Measurements from ENCODE around the gene CAMTA1.

The CAMTA1 gene

DNA sequence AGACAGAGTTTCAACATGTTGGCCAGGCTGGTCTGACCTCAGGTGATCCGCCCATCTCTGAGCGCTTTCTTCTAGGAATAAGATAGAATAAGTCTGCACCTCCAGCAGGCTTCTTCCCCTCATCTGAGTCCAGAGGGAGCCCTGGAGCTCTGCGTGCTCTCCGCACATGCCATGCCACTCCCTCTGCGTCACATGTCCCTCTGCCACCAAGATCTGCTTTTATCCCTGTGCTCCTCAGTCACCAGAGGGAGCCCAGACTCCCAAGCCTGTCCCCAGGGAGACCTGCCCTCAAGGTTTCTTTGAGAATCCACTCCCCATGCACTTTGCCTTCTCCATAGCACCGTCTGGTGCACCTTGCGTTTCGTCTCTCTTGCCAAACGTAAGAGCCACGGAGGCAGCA is 213.0 kb downstream of the CAMTA1 start:
- H3K4me1 ChIP-seq (ENCODE audit: control insufficient read depth, insufficient read depth, low read length) = peaks cover 10% of the 10 kb centered on the region

GRCh38 chr1:6999826-7000225 is 214.6 kb downstream of the CAMTA1 start:
- no peaks in the 10 kb centered on the region for H3K36me3 ChIP-seq (ENCODE audit: control insufficient read depth, insufficient read depth, low read length)
- peaks cover 10% of the 10 kb centered on the region for H3K4me1 ChIP-seq (ENCODE audit: control insufficient read depth, insufficient read depth, low read length)
- H3K9ac ChIP-seq (ENCODE audit: low read length) = no peak overlapping the region
- H3K9me3 ChIP-seq (ENCODE audit: control insufficient read depth, insufficient read depth, low read depth, low read length) = no peaks in the 10 kb centered on the region
- no peak overlapping the region for H3K27ac ChIP-seq (ENCODE audit: low read depth, low read length)
- H3K4me3 ChIP-seq (ENCODE audit: low read depth, low read length) = no peak overlapping the region
- H3K27me3 ChIP-seq (ENCODE audit: control insufficient read depth, insufficient read depth, low read length) = no peaks in the 10 kb centered on the region

More for the DNA sequence above, 213.0 kb downstream of the CAMTA1 start:
- Histone ChIP-seq H3K36me3 (ENCODE audit: control insufficient read depth, insufficient read depth, low read length) (no peaks in the 10 kb centered on the region), H3K9ac (ENCODE audit: low read length) (no peak overlapping the region), H3K9me3 (ENCODE audit: control insufficient read depth, insufficient read depth, low read depth, low read length) (no peaks in the 10 kb centered on the region), H3K27ac (ENCODE audit: low read depth, low read length) (no peak overlapping the region), H3K27me3 (ENCODE audit: control insufficient read depth, insufficient read depth, low read length) (no peaks in the 10 kb centered on the region), H3K4me3 (ENCODE audit: low read depth, low read length) (no peak overlapping the region)

GRCh38 chr1:7000720-7001119 is 215.5 kb downstream of the CAMTA1 start:
- peaks cover 7% of the 10 kb centered on the region for H3K4me1 ChIP-seq (ENCODE audit: control insufficient read depth, insufficient read depth, low read length)
- no peaks in the 10 kb centered on the region for H3K27me3 ChIP-seq (ENCODE audit: control insufficient read depth, insufficient read depth, low read length)
- H3K9me3 ChIP-seq (ENCODE audit: control insufficient read depth, insufficient read depth, low read depth, low read length) = no peaks in the 10 kb centered on the region
- no peak overlapping the region for H3K9ac ChIP-seq (ENCODE audit: low read length)
- H3K27ac ChIP-seq (ENCODE audit: low read depth, low read length) = no peak overlapping the region
- no peak overlapping the region for H3K4me3 ChIP-seq (ENCODE audit: low read depth, low read length)
- no peaks in the 10 kb centered on the region for H3K36me3 ChIP-seq (ENCODE audit: control insufficient read depth, insufficient read depth, low read length)

- Histone ChIP-seq H3K36me3 (ENCODE audit: control insufficient read depth, insufficient read depth, low read length) (no peaks in the 10 kb centered on the region), H3K9me3 (ENCODE audit: control insufficient read depth, insufficient read depth, low read depth, low read length) (no peaks in the 10 kb centered on the region), H3K9ac (ENCODE audit: low read length) (no peak overlapping the region), H3K4me1 (ENCODE audit: control insufficient read depth, insufficient read depth, low read length) (no peaks in the 10 kb centered on the region), H3K27ac (ENCODE audit: low read depth, low read length) (no peak overlapping the region), H3K27me3 (ENCODE audit: control insufficient read depth, insufficient read depth, low read length) (no peaks in the 10 kb centered on the region), H3K4me3 (ENCODE audit: low read depth, low read length) (no peak overlapping the region)
Measured at GRCh38 chr1:7002728-7003127, 217.5 kb downstream of the CAMTA1 start.

GRCh38 chr1:7003676-7004075 is 218.4 kb downstream of the CAMTA1 start:
- Histone ChIP-seq H3K4me3 (ENCODE audit: low read depth, low read length) (no peak overlapping the region), H3K4me1 (ENCODE audit: control insufficient read depth, insufficient read depth, low read length) (no peaks in the 10 kb centered on the region), H3K27ac (ENCODE audit: low read depth, low read length) (no peak overlapping the region), H3K9me3 (ENCODE audit: control insufficient read depth, insufficient read depth, low read depth, low read length) (no peaks in the 10 kb centered on the region), H3K27me3 (ENCODE audit: control insufficient read depth, insufficient read depth, low read length) (no peaks in the 10 kb centered on the region), H3K36me3 (ENCODE audit: control insufficient read depth, insufficient read depth, low read length) (no peaks in the 10 kb centered on the region), H3K9ac (ENCODE audit: low read length) (no peak overlapping the region)

GRCh38 chr1:7004181-7004580 is 218.9 kb downstream of the CAMTA1 start:
- H3K4me3 ChIP-seq (ENCODE audit: low read depth, low read length) = no peak overlapping the region
- no peaks in the 10 kb centered on the region for H3K36me3 ChIP-seq (ENCODE audit: control insufficient read depth, insufficient read depth, low read length)
- no peaks in the 10 kb centered on the region for H3K9me3 ChIP-seq (ENCODE audit: control insufficient read depth, insufficient read depth, low read depth, low read length)
- no peak overlapping the region for H3K9ac ChIP-seq (ENCODE audit: low read length)
- no peaks in the 10 kb centered on the region for H3K27me3 ChIP-seq (ENCODE audit: control insufficient read depth, insufficient read depth, low read length)
- no peak overlapping the region for H3K27ac ChIP-seq (ENCODE audit: low read depth, low read length)
- H3K4me1 ChIP-seq (ENCODE audit: control insufficient read depth, insufficient read depth, low read length) = no peaks in the 10 kb centered on the region

GRCh38 chr1:7005762-7006161 is 220.5 kb downstream of the CAMTA1 start:
- no peak overlapping the region for H3K27ac ChIP-seq (ENCODE audit: low read depth, low read length)

GRCh38 chr1:7006996-7007871 is 222.0 kb downstream of the CAMTA1 start:
- no peaks in the 10 kb centered on the region for H3K27me3 ChIP-seq (ENCODE audit: control insufficient read depth, insufficient read depth, low read length)
- H3K9me3 ChIP-seq (ENCODE audit: control insufficient read depth, insufficient read depth, low read depth, low read length) = no peaks in the 10 kb centered on the region
- H3K27ac ChIP-seq (ENCODE audit: low read depth, low read length) = no peak overlapping the region
- H3K4me3 ChIP-seq (ENCODE audit: low read depth, low read length) = no peak overlapping the region
- H3K9ac ChIP-seq (ENCODE audit: low read length) = no peak overlapping the region
- no peaks in the 10 kb centered on the region for H3K4me1 ChIP-seq (ENCODE audit: control insufficient read depth, insufficient read depth, low read length)
- no peaks in the 10 kb centered on the region for H3K36me3 ChIP-seq (ENCODE audit: control insufficient read depth, insufficient read depth, low read length)

More at GRCh38 chr1:7005762-7006161, 220.5 kb downstream of the CAMTA1 start:
- H3K9ac ChIP-seq (ENCODE audit: low read length) = no peak overlapping the region
- no peaks in the 10 kb centered on the region for H3K27me3 ChIP-seq (ENCODE audit: control insufficient read depth, insufficient read depth, low read length)
- no peak overlapping the region for H3K4me3 ChIP-seq (ENCODE audit: low read depth, low read length)
- H3K9me3 ChIP-seq (ENCODE audit: control insufficient read depth, insufficient read depth, low read depth, low read length) = no peaks in the 10 kb centered on the region
- no peaks in the 10 kb centered on the region for H3K36me3 ChIP-seq (ENCODE audit: control insufficient read depth, insufficient read depth, low read length)
- no peaks in the 10 kb centered on the region for H3K4me1 ChIP-seq (ENCODE audit: control insufficient read depth, insufficient read depth, low read length)

- H3K36me3 ChIP-seq (ENCODE audit: control insufficient read depth, insufficient read depth, low read length) = no peaks in the 10 kb centered on the region
- H3K9ac ChIP-seq (ENCODE audit: low read length) = no peak overlapping the region
- H3K27ac ChIP-seq (ENCODE audit: low read depth, low read length) = no peak overlapping the region
- no peak overlapping the region for H3K4me3 ChIP-seq (ENCODE audit: low read depth, low read length)
- no peaks in the 10 kb centered on the region for H3K4me1 ChIP-seq (ENCODE audit: control insufficient read depth, insufficient read depth, low read length)
- no peaks in the 10 kb centered on the region for H3K27me3 ChIP-seq (ENCODE audit: control insufficient read depth, insufficient read depth, low read length)
- H3K9me3 ChIP-seq (ENCODE audit: control insufficient read depth, insufficient read depth, low read depth, low read length) = no peaks in the 10 kb centered on the region
Measured at GRCh38 chr1:7007902-7008301, 222.6 kb downstream of the CAMTA1 start.

GRCh38 chr1:7008331-7008730 is 223.1 kb downstream of the CAMTA1 start:
- H3K27ac ChIP-seq (ENCODE audit: low read depth, low read length) = no peak overlapping the region
- no peaks in the 10 kb centered on the region for H3K36me3 ChIP-seq (ENCODE audit: control insufficient read depth, insufficient read depth, low read length)
- H3K4me3 ChIP-seq (ENCODE audit: low read depth, low read length) = no peak overlapping the region
- H3K9me3 ChIP-seq (ENCODE audit: control insufficient read depth, insufficient read depth, low read depth, low read length) = no peaks in the 10 kb centered on the region
- H3K9ac ChIP-seq (ENCODE audit: low read length) = no peak overlapping the region
- no peaks in the 10 kb centered on the region for H3K27me3 ChIP-seq (ENCODE audit: control insufficient read depth, insufficient read depth, low read length)
- H3K4me1 ChIP-seq (ENCODE audit: control insufficient read depth, insufficient read depth, low read length) = no peaks in the 10 kb centered on the region

DNA sequence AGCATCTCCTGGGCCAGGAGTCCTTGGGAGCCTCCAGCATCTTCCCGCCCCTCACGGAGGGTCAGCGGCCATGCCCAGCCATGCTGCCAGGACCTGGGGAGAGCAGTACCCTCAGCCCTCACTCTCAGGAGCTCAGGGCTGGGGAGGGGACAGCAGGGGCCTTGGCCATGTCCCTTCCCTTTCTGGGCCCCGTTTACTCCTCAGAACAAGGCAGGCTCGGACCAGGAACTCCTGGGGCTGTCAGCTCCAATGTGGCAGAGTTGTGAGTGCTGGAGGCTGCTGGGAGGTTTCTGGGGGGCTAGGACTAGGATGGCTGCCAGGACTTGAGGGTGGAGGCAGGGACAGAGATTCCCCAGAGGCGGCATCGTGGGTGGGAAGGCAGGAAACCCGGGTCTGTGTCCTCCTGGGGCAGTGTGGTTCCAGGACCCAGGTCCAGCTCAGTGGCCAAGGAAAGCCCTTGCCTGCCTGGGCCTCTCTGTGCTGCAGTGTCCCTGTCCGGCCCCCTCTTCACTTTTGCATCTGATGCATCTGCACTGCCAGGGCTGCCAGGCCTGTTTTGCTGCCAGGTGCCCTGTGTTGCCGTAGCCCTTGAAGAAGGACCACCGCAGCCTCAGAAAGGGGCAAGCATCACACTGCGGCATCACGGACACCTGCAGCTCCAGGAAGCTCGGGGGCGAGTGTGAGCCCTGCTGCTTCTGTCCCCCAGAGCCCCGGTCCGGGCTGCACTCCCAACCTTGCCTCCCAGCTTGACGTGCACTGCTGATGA is 223.9 kb downstream of the CAMTA1 start:
- Histone ChIP-seq H3K27me3 (ENCODE audit: control insufficient read depth, insufficient read depth, low read length) (no peaks in the 10 kb centered on the region), H3K4me3 (ENCODE audit: low read depth, low read length) (no peak overlapping the region), H3K36me3 (ENCODE audit: control insufficient read depth, insufficient read depth, low read length) (no peaks in the 10 kb centered on the region), H3K9ac (ENCODE audit: low read length) (no peak overlapping the region), H3K27ac (ENCODE audit: low read depth, low read length) (no peak overlapping the region), H3K9me3 (ENCODE audit: control insufficient read depth, insufficient read depth, low read depth, low read length) (no peaks in the 10 kb centered on the region), H3K4me1 (ENCODE audit: control insufficient read depth, insufficient read depth, low read length) (no peaks in the 10 kb centered on the region)
